Common myeloid progenitor, CD34-positive (primary cell): Measurements from ENCODE around the gene RNF113A.
A peak's percentile ranks its signal among the peaks of the same experiment; 100 is the strongest.
"Not testable (repeated sequence)": the region's sequence is repeated elsewhere in the genome, so short reads cannot be mapped to it uniquely, and the experiment has no call there.

Experiments
- CTCF ChIA-PET: fragments of 350-600 bp; sonication (Branson Sonifier 250); formaldehyde crosslinking; loops from one replicate; lab custom pipeline; 2021; ENCODE audit warnings: antibody characterized with exemption; lab: Charles Lee
- POLR2A ChIA-PET: fragments of 350-600 bp; sonication (Branson Sonifier 250); formaldehyde crosslinking; loops from one replicate; lab custom pipeline; 2021; ENCODE audit warnings: antibody characterized with exemption; lab: Charles Lee
- DNase-seq, 3 donors: peaks; one replicate each; pipeline versions ENCODE4 v3.0.0 to v3.0.0-alpha.2; 2013
- H3K27ac ChIP-seq, 2 experiments: 1 replicate in 1 of 2; 2 replicates in 1 of 2; pipeline ENCODE4 v1.7.0; 2013; ENCODE audit warnings: inconsistent platforms in 2 of 2, low read length in 2 of 2, mild to moderate bottlenecking in 2 of 2, low read depth in 1 of 2, moderate library complexity in 1 of 2; ENCODE audit not compliant: severe bottlenecking in 2 of 2, insufficient read depth in 1 of 2, poor library complexity in 1 of 2
- H3K27me3 ChIP-seq, 5 experiments: replicated peaks in 2 of 5; 1 replicate in 3 of 5; 2 replicates in 2 of 5; pipeline versions ENCODE4 v1.6.1 to v1.7.0; 2013; ENCODE audit warnings: low read length in 4 of 5, mild to moderate bottlenecking in 2 of 5, moderate library complexity in 2 of 5, inconsistent platforms in 1 of 5; ENCODE audit not compliant: insufficient read depth in 5 of 5, control insufficient read depth in 4 of 5
- H3K36me3 ChIP-seq, 4 experiments: 1 replicate in 2 of 4; 2 replicates in 2 of 4; pipeline versions ENCODE4 v1.6.1 to v1.7.0; 2013; ENCODE audit warnings: low read length in 3 of 4, control low read depth in 1 of 4, mild to moderate bottlenecking in 1 of 4; ENCODE audit not compliant: control insufficient read depth in 4 of 4, insufficient read depth in 4 of 4
- H3K4me1 ChIP-seq, 4 experiments: 1 replicate in 3 of 4; 2 replicates in 1 of 4; pipeline versions ENCODE4 v1.6.1 to v1.7.1; 2013; ENCODE audit warnings: low read length in 3 of 4, mild to moderate bottlenecking in 3 of 4, control low read depth in 1 of 4, inconsistent platforms in 1 of 4, moderate library complexity in 1 of 4; ENCODE audit not compliant: control insufficient read depth in 4 of 4, insufficient read depth in 4 of 4; ENCODE audit errors: control extremely low read depth in 1 of 4
- H3K4me3 ChIP-seq, 7 experiments: 1 replicate in 4 of 7; 2 replicates in 3 of 7; pipeline versions ENCODE4 v1.5.1 to v1.7.0; 2013; ENCODE audit warnings: mild to moderate bottlenecking in 7 of 7, low read length in 6 of 7, moderate library complexity in 6 of 7, inconsistent platforms in 2 of 7, low read depth in 2 of 7, control low read depth in 1 of 7; ENCODE audit not compliant: insufficient read depth in 4 of 7, control insufficient read depth in 1 of 7; ENCODE audit errors: extremely low read depth in 1 of 7
- H3K9me3 ChIP-seq, 5 experiments: 1 replicate in 4 of 5; 2 replicates in 1 of 5; pipeline versions ENCODE4 v1.6.1 to v1.7.1; 2013; ENCODE audit warnings: low read length in 4 of 5, mild to moderate bottlenecking in 2 of 5, inconsistent platforms in 1 of 5, low read depth in 1 of 5, moderate library complexity in 1 of 5; ENCODE audit not compliant: control insufficient read depth in 4 of 5, insufficient read depth in 2 of 5; ENCODE audit errors: control extremely low read depth in 1 of 5
- WGBS: methylation state at CpG from one replicate; pipeline ENCODE4 v1.1.5; 2013; ENCODE audit not compliant: insufficient coverage; 5-methylcytosine and 5-hydroxymethylcytosine counted together

RNF113A gene

GRCh38 chrX:119833905-119834304 is 37.6 kb downstream of the RNF113A start:
- CTCF ChIA-PET: interaction anchor here (1.1 kb wide), 1 partner anchor 8 kb away, joined by 3 read pairs; no protein-coding TSS in a partner anchor
- Histone ChIP-seq H3K4me3 (no peak overlapping the region), H3K27ac (no peak overlapping the region), H3K9me3 (no peaks in the 10 kb centered on the region), H3K4me1 (no peaks in the 10 kb centered on the region), H3K27me3 (peaks cover 0 to 2% (median 0%) of the 10 kb centered on the region in 5 experiments), H3K36me3 (peaks cover 6 to 52% (median 10%) of the 10 kb centered on the region in 4 experiments)
- no peak for DNase-seq
- 50% methylated on average over 2 of the region's 3 CpGs for WGBS
- POLR2A ChIA-PET: no interaction called here

- ChIA-PET CTCF (no interaction called here), POLR2A (interaction anchor here (0.7 kb wide), 1 partner anchor 37 kb away, joined by 4 read pairs; no protein-coding TSS in a partner anchor)
- no peak overlapping the region for H3K27ac ChIP-seq
- no peaks in the 10 kb centered on the region for H3K9me3 ChIP-seq
- no peak for DNase-seq
- no peaks in the 10 kb centered on the region for H3K4me1 ChIP-seq
- H3K36me3 ChIP-seq: peaks cover 2 to 18% (median 5%) of the 10 kb centered on the region in 4 experiments
- no peak overlapping the region for H3K4me3 ChIP-seq
- no peaks in the 10 kb centered on the region for H3K27me3 ChIP-seq
- WGBS: 90% methylated on average over 3 of the region's 5 CpGs
Measured at GRCh38 chrX:119828446-119828845, 43.1 kb downstream of the RNF113A start.

GRCh38 chrX:119826399-119826959 is 45.1 kb downstream of the RNF113A start:
- Histone ChIP-seq H3K4me1 (peaks cover 0 to 6% (median 3%) of the 10 kb centered on the region in 4 experiments), H3K4me3 (no peak overlapping the region), H3K27ac (no peak overlapping the region), H3K36me3 (peaks cover 0 to 14% (median 1%) of the 10 kb centered on the region in 4 experiments), H3K9me3 (no peaks in the 10 kb centered on the region), H3K27me3 (no peaks in the 10 kb centered on the region)
- CTCF ChIA-PET: no interaction called here
- WGBS: 85% methylated on average over 5 of the region's 7 CpGs
- POLR2A ChIA-PET: no interaction called here
- DNase-seq: no peak

GRCh38 chrX:119824221-119824620 is 47.3 kb downstream of the RNF113A start:
- H3K4me3 ChIP-seq, H3K36me3 ChIP-seq, H3K27ac ChIP-seq, H3K9me3 ChIP-seq, H3K27me3 ChIP-seq, DNase-seq, CTCF ChIA-PET, POLR2A ChIA-PET: not testable (repeated sequence)
- WGBS: no CpG with 5 or more reads among the region's 5 CpGs
- peaks cover 0 to 11% (median 5%) of the 10 kb centered on the region in 4 experiments for H3K4me1 ChIP-seq

GRCh38 chrX:119821703-119822102 is 49.8 kb downstream of the RNF113A start:
- H3K27me3 ChIP-seq, H3K4me3 ChIP-seq, H3K9me3 ChIP-seq, H3K36me3 ChIP-seq, POLR2A ChIA-PET: not testable (repeated sequence)
- Histone ChIP-seq H3K27ac (peak overlapping the region in 1 of 2 experiments; percentile 73), H3K4me1 (peaks cover 0 to 11% (median 5%) of the 10 kb centered on the region in 4 experiments)
- peak; percentile 76 to 92 (median 87) for DNase-seq
- CTCF ChIA-PET: interaction anchor here (1.3 kb wide), 1 partner anchor 21 kb away, joined by 5 read pairs; no protein-coding TSS in a partner anchor
- WGBS: no CpG with 5 or more reads among the region's 3 CpGs
